Kasumi-1 (cell line): ENCODE measurements around the gene WFDC2.
A peak's percentile ranks its signal among the peaks of the same experiment; 100 is the strongest.
"Not testable (repeated sequence)": the region's sequence is repeated elsewhere in the genome, so short reads cannot be mapped to it uniquely, and the experiment has no call there.

ENCODE experiments used
- DNase-seq, 2 experiments: peaks; one replicate each; lab custom pipeline; 2025; lab: John Stamatoyannopoulos, UW

The WFDC2 gene

GRCh38 chr20:45452238-45452637, 17.3 kb upstream of the WFDC2 start:
- DNase-seq = no peak

- DNase-seq = no peak
Observed at GRCh38 chr20:45452772-45453691, 16.5 kb upstream of the WFDC2 start.

GRCh38 chr20:45456632-45457031, 12.9 kb upstream of the WFDC2 start:
- DNase-seq = peak in 1 of 2 experiments; percentile 21

GRCh38 chr20:45459606-45460005, 9.9 kb upstream of the WFDC2 start:
- DNase-seq = peak; percentile 39 to 64

GRCh38 chr20:45461225-45461624, 8.3 kb upstream of the WFDC2 start:
- DNase-seq = no peak

- no peak for DNase-seq
Observed at GRCh38 chr20:45462711-45463509, 6.6 kb upstream of the WFDC2 start.

GRCh38 chr20:45463709-45464108, 5.8 kb upstream of the WFDC2 start:
- DNase-seq = no peak

GRCh38 chr20:45465491-45466266, 3.9 kb upstream of the WFDC2 start:
- peak; percentile 67 to 69 for DNase-seq

- DNase-seq = no peak
Observed at GRCh38 chr20:45467172-45467571, 2.4 kb upstream of the WFDC2 start.

GRCh38 chr20:45467861-45468260, 1.7 kb upstream of the WFDC2 start:
- no peak for DNase-seq

GRCh38 chr20:45470262-45470931, 844 bp downstream of the WFDC2 start:
- no peak for DNase-seq

- DNase-seq = no peak
Observed at GRCh38 chr20:45470937-45471336, 1.4 kb downstream of the WFDC2 start.

- not testable (repeated sequence) for DNase-seq
Observed at GRCh38 chr20:45472286-45472685, 2.7 kb downstream of the WFDC2 start.

GRCh38 chr20:45477530-45478148, 8.1 kb downstream of the WFDC2 start:
- not testable (repeated sequence) for DNase-seq

- no peak for DNase-seq
Observed at GRCh38 chr20:45479822-45480221, 10.3 kb downstream of the WFDC2 start.

- DNase-seq = no peak
Observed at GRCh38 chr20:45484676-45485075, 15.1 kb downstream of the WFDC2 start.

- no peak for DNase-seq
Observed at GRCh38 chr20:45485388-45485787, 15.8 kb downstream of the WFDC2 start.

- DNase-seq = peak; percentile 28 to 33
Observed at GRCh38 chr20:45487231-45487635, 17.7 kb downstream of the WFDC2 start.

- DNase-seq = no peak
Observed at GRCh38 chr20:45489083-45489531, 19.6 kb downstream of the WFDC2 start.

- no peak for DNase-seq
Observed at GRCh38 chr20:45495501-45495941, 26.0 kb downstream of the WFDC2 start.

- no peak for DNase-seq
Observed at GRCh38 chr20:45496166-45496565, 26.6 kb downstream of the WFDC2 start.
